Psoas muscle (tissue), 8 donors: ENCODE measurements around the gene CDNF. TPM values are rescaled to one million over a fixed set of nuclear protein-coding genes. Genes with fewer than 3 reads are reported as not detected.

Experiments used
- ATAC-seq, 4 donors: fragments of 200-7000 bp; cut with Tn5 transposase; one replicate each; pipeline ENCODE4 v1.9.1; 2020; ENCODE audit warnings: moderate library complexity in 3 of 4, mild to moderate bottlenecking in 2 of 4
- DNase-seq, 2 donors: peaks; one replicate each; pipeline ENCODE4 v3.0.0-alpha.2; 2020
- H3K27ac ChIP-seq: fragments of 200-600 bp; one replicate; pipeline ENCODE4 v1.8.0; 2022
- H3K27me3 ChIP-seq, 3 donors: fragments of 200-600 bp in 1 of 3; one replicate each; pipeline versions ENCODE4 v1.6.1 to v1.8.0; 2013 to 2022; ENCODE audit warnings: low read length in 2 of 3, mild to moderate bottlenecking in 2 of 3, moderate library complexity in 1 of 3; ENCODE audit not compliant: insufficient read depth in 3 of 3
- H3K36me3 ChIP-seq, 2 donors: fragments of 200-600 bp in 1 of 2; one replicate each; pipeline versions ENCODE4 v1.6.1 to v1.8.0; 2013 to 2022; ENCODE audit warnings: low read depth in 1 of 2, mild to moderate bottlenecking in 1 of 2, moderate library complexity in 1 of 2; ENCODE audit not compliant: insufficient read depth in 1 of 2
- H3K4me1 ChIP-seq: fragments of 200-600 bp; one replicate; pipeline ENCODE4 v1.8.0; 2022
- H3K4me3 ChIP-seq: fragments of 200-600 bp; one replicate; pipeline ENCODE4 v1.8.0; 2022; ENCODE audit warnings: mild to moderate bottlenecking
- H3K9me3 ChIP-seq: fragments of 200-600 bp; one replicate; pipeline ENCODE4 v1.8.0; 2022
- WGBS, 3 donors: extraction: QIAGEN DNeasy Blood & Tissue Kit; methylation state at CpG; one replicate each; pipeline versions ENCODE4 v1.1.6 to v1.1.7; 2013; 5-methylcytosine and 5-hydroxymethylcytosine counted together
- intact Hi-C, 2 donors: fragments of 100-400 bp; cut with DNase I; formaldehyde crosslinking; loops; one replicate each; pipeline versions ENCODE4 v1.11.0 to v1.14.2; 2022
- polyA plus RNA-seq, 3 donors: library from polyadenylated mRNA; stranded (reverse); fragments of 200-250 nt; gene quantifications; one replicate each; pipeline ENCODE4 v1.2.3, GENCODE V29; 2013
- total RNA-seq, 4 donors: library from RNA; stranded (reverse); fragmentation: NEBNext Ultra II Directional in 2 of 4; extraction: Animal tissue kit (Norgen Biotek cat#: 25700) in 2 of 4; gene quantifications; one replicate each; pipeline versions ENCODE4 v1.2.1 to v1.2.4, GENCODE V29; 2021 to 2023
- TF ChIP-seq, protein P1 (sequence below): fragments of 200-600 bp; IDR thresholded peaks from one replicate; pipeline ENCODE4 v1.8.0; 2022; ENCODE audit warnings: antibody characterized with exemption
- donor health status: healthy with polysubstance abuse.
- donor health status: DM: no; HTN: no; CAD: no; lungs with moderate emphysema.
- donor health status: Bipolar disorder and iron deficiency.
- donor health status: healthy.
- donor health status: DM: yes; HTN: yes; CAD: no.
- donor health status: DM: no; HTN: no; CAD: no.
- donor health status: DM: no; HTN: no; CAD: no.
- donor health status: DM: yes; HTN: yes; CAD: no.

Gene CDNF
- total and polyA plus RNA-seq, 7 donors = 4.9 to 23.5 (median 17.4) TPM

DNA sequence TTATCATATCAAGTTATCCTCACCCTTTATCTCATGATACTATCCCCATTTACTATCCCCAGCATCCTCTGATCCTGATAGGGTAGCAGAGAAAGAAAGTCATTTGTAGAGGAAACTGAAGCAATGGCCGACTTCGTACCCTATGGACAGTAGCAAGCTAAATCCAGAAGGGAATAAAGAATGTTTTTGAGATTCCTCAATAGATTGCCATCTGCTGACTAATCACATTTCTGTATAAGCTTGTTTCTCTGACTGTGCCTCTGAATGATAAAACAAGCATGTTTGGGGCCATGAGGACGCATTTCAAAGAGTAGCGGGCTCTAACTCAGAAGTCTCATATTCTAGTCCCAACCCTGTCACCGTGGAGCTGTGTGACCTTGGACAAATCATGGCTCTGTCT lies 49.9 kb downstream of the CDNF start:
- no peaks in the 10 kb centered on the region for H3K9me3 ChIP-seq
- DNase-seq (no peak), ATAC-seq (no peak)
- TF ChIP-seq, protein P1, sequence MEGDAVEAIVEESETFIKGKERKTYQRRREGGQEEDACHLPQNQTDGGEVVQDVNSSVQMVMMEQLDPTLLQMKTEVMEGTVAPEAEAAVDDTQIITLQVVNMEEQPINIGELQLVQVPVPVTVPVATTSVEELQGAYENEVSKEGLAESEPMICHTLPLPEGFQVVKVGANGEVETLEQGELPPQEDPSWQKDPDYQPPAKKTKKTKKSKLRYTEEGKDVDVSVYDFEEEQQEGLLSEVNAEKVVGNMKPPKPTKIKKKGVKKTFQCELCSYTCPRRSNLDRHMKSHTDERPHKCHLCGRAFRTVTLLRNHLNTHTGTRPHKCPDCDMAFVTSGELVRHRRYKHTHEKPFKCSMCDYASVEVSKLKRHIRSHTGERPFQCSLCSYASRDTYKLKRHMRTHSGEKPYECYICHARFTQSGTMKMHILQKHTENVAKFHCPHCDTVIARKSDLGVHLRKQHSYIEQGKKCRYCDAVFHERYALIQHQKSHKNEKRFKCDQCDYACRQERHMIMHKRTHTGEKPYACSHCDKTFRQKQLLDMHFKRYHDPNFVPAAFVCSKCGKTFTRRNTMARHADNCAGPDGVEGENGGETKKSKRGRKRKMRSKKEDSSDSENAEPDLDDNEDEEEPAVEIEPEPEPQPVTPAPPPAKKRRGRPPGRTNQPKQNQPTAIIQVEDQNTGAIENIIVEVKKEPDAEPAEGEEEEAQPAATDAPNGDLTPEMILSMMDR = no peak
- H3K4me3 ChIP-seq = no peak overlapping the region
- 81 to 89% (median 83%) methylated on average over 5 of the region's 5 CpGs for WGBS, 3 donors
- H3K27ac ChIP-seq = no peak overlapping the region
- H3K27me3 ChIP-seq = no peaks in the 10 kb centered on the region
- no peaks in the 10 kb centered on the region for H3K36me3 ChIP-seq
- no peaks in the 10 kb centered on the region for H3K4me1 ChIP-seq
- intact Hi-C loops = no loop called here

DNA sequence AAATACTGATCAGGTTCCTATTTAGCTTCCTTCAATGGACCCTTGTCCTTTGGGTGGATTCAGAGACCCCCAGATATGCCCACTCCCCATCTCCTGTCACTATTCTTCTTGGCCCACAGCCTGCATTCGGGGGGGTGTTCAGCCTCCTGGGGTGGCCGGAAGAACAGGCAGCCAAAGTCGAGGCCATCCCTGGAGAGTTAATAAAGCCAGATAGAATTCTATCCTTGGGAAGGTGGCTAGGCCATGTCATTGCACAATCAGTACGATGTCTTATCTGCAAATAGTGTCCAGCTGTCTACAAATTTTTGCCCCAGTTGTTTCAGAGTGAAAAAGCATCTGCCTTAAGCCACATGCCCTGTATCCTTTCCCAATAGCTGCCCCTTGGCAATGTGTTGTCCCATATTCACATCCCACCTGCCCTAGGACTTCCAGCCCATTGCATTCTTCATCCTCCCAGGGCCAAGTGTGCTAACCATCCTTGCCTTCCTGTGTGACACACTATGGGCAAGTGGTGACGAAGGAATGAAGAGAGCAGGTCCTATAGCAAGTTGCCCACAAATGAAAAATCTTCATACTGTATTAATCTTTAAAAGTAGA lies 53.3 kb downstream of the CDNF start:
- ATAC-seq = no peak

DNA sequence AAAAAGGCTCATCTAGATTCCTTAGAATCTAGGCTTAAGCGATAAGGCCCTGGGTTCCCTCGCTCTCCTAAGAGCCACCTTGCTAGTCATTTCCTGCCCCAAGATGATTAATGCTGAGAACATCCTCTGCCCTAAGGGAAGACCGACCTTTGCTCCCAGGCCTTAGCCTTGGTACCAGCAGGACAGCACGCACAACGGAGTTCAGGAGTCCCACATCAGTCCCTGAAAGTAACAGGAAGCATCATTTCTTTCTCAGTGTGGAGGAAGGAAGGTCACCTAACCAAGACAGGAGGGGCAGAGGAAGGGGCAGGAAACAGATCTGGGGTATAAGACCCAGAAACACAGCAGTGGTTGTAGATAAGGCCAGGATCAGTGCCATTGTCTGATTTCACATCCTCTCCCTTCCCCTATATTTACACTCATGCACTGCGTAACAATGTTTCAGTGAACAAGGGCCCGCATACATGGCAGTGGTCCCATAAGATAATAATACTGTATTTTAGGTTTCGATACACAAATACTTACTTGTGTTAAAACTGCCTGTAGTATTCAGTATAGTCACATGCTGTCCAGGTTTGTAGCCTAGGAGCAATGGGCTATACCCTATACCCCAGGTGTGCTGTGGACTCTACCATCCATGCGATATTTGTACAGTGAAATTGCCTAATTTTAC lies 55.0 kb downstream of the CDNF start:
- no peaks in the 10 kb centered on the region for H3K4me1 ChIP-seq
- intact Hi-C loops = no loop called here
- H3K36me3 ChIP-seq = no peaks in the 10 kb centered on the region
- no peak overlapping the region for H3K4me3 ChIP-seq
- no peaks in the 10 kb centered on the region for H3K9me3 ChIP-seq
- WGBS, 3 donors = 69 to 77% (median 73%) methylated on average over 9 of the region's 9 CpGs
- DNase-seq (no peak), ATAC-seq (peak in 1 of 4 donors; percentile 35)
- H3K27ac ChIP-seq = no peak overlapping the region
- TF ChIP-seq, protein P1 = no peak
- H3K27me3 ChIP-seq = no peaks in the 10 kb centered on the region

More for the DNA sequence above, 53.3 kb downstream of the CDNF start:
- H3K4me1 ChIP-seq = no peaks in the 10 kb centered on the region
- DNase-seq = no peak
- H3K36me3 ChIP-seq = no peaks in the 10 kb centered on the region
- H3K27ac ChIP-seq = no peak overlapping the region
- WGBS, 3 donors = 73 to 86% (median 81%) methylated on average over 5 of the region's 5 CpGs
- no peaks in the 10 kb centered on the region for H3K9me3 ChIP-seq
- H3K27me3 ChIP-seq = no peaks in the 10 kb centered on the region
- intact Hi-C loops = no loop called here
- no peak overlapping the region for H3K4me3 ChIP-seq
- TF ChIP-seq, protein P1 = no peak

DNA sequence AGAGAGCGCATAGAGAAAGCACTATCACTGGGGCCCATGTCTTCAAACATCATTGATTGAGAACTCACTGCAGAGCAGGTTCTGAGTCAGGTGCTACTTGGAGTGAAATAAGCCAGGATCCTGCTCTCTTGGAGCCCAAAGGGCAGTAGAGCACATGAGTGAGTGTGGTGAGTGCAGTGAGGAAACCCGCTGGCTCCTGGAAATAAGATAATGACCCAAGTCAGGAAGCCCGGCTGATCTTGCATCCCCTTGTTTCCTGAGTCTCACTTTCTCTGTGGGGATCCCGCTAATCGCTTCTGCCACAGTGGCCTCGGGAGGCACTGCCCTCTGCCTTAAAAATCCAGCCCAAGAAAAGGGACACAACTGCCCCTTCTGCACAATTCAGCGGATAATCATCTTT lies 56.1 kb downstream of the CDNF start:
- 68 to 71% (median 70%) methylated on average over 7 of the region's 7 CpGs for WGBS, 3 donors
- Histone ChIP-seq H3K27ac (no peak overlapping the region), H3K36me3 (no peaks in the 10 kb centered on the region), H3K4me1 (no peaks in the 10 kb centered on the region), H3K9me3 (no peaks in the 10 kb centered on the region), H3K27me3 (no peaks in the 10 kb centered on the region), H3K4me3 (no peak overlapping the region)
- DNase-seq (no peak), ATAC-seq (no peak)
- TF ChIP-seq, protein P1 = no peak
- intact Hi-C loops = no loop called here
